GM12892 (cell line): Measurements from ENCODE around the gene PAX1.

Experiments
- POLR2A ChIP-seq: IDR thresholded peaks from 2 replicates; pipeline ENCODE4 v1.6.1; 2011; ENCODE audit warnings: low read depth, low read length, control low read depth
- TAF1 ChIP-seq: IDR thresholded peaks from 2 replicates; pipeline ENCODE4 v1.6.1; 2011; ENCODE audit warnings: low read depth, mild to moderate bottlenecking, control low read depth, low read length, borderline replicate concordance

- TF ChIP-seq POLR2A = no peak
- TF ChIP-seq TAF1 = no peak
Measured at GRCh38 chr20:21703717-21704407, 1.6 kb upstream of the PAX1 start.
